Skin of body (tissue), 2 donors: ENCODE measurements around the gene COL16A1. TPM values are rescaled to one million over a fixed set of nuclear protein-coding genes. Genes with fewer than 3 reads are reported as not detected.

Source experiments
- DNase-seq: peaks from one replicate; lab custom pipeline; 2025; lab: John Stamatoyannopoulos, UW
- total RNA-seq: library from RNA; depleted of rRNA; stranded (reverse); fragments of >200 nt; gene quantifications from one replicate; pipeline ENCODE4 v1.2.3, GENCODE V29; 2014

Gene COL16A1
- total RNA-seq, 1 donor from 2014 or later: 257 TPM

DNA sequence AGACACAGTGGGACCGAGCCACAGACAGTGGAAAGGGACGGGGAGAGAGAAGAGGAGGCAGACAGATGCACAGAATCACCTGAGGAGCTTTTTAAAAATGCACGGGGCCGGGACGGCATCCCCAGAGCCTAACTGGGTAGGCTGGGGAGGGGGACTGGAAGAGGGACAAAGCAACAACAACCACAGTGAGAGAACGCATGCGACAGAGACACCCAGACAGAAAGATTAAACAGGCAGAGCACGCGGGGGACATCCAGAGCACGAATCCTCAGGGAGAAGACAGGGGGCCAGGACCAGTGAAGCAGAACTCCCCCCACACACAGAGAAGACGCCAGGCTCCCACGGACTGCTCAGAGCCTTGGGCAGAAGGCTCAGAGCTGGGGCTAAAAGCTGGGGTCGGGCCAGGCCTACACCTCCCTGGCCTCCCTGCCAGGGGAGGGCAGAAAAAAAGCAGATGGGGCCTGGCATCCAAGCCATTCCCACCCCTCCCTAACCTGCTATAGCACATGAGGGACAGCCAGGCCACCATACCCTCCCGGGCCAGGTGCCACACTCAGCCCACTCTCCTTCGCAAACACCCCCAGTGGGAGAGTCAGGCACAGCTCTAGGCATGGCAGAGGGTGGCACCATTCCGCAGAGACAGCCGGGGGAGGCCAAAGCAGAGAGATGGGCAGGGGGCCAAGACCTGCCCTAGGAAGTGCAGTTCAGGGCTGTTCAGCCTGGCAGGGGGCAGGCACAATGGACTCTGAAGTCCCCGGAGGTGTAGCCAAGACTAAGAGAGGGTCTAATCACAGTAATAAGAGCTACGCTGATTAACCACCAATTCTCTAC lies 29.8 kb upstream of the COL16A1 start:
- no peak for DNase-seq

DNA sequence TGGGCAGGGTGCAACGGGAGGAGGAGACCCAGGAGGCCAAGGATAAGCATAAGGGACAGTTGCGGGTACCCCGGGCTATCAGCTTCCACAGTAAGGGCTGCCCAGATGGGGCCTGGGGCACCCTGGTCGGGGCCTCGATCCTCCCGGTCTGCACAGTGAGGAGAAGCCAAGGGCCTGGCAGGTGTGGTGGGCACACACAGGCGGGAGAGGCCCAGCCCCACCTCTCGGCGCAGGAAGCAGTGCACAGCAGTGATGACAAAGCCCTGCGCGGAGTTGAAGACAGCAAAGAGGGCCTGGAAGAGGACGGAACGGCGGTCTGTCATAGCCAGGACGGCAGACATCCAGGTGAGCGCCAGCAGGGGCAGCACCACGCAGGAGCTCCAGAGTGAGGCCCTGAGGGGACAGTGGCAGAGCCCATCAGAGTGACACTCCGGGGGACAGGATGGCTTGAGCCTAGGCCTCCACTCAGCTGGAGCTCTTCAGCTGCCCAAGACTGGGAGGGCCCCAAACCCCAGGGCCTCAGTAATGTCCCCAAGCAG lies 29.0 kb upstream of the COL16A1 start:
- DNase-seq: no peak

DNA sequence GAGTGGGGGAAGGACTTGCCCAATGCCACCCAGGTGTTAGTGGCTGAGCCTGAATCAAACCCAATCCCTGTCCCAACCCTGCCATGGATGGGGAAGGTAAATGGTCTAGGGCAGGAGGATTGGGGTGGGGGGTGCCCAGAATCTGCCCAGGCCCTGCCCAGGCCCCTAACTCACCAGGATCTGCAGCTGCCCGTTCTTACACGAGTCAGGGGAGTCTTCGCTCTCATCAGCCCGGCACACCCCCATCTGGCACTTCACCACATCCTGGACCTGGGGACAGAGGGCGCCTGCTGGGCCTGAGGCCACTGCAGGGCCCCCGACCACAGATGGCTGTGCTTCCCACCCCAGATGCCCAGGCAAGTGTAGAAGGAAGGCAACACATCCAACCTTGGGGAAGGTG lies 28.5 kb upstream of the COL16A1 start:
- no peak for DNase-seq

DNA sequence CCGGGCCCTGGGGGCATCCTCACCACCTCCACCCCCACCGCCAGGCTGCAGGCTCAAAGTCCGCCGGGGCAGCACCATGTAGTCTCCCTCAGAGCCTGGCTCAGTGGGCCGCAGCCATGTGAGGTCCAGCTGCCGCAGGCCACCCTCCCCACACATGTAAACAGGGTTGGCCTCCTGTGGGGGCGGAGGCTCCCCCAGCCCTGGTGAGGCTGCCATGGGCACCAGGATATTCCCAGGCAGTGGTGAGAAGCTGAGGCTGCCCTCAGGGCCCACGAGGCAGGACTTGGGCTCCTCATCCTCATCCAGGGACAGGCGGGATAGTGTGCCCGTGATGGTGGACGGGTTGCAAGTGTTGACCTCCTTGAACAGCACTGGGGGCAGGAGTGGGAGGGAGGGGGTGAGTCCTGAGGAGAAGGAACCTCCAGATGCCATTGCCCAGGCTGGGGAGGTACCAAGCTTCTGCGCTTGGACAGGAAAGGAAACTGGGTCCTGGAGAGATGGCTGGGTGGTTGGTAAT lies 27.3 kb upstream of the COL16A1 start:
- DNase-seq: no peak

DNA sequence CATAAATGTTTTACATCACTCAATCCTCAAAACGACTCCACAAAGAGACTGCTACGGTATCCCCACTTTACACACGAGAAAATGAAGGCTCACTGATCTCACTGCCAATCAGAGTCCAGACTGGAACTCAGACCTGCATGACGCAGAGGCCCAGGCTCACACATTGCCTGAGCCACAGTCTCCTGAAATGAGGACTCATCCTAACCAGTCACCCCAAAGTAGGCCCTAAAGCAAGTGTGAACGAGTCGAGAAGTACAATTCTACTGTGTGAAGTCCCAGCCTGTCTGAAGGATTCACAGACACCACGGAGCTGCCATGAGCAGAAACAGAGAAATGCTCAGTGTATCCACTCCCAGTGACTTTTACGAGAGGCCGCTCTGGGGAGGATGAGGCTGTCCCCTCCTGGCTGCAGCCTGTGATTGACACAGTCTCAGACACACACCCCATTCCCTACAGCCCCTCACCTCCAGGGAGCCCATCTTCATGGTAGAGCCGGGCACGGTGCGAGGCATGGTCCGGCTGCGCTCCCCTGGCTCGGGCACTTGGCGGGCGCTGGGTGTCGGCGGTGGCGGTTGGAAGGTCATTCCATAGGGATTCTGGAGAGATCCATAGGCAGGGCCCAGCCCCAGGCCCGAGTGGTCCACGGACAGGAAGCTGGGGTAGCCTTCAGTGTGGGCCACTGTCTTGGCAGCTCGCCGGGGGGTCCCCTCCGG lies 26.7 kb upstream of the COL16A1 start:
- no peak for DNase-seq

DNA sequence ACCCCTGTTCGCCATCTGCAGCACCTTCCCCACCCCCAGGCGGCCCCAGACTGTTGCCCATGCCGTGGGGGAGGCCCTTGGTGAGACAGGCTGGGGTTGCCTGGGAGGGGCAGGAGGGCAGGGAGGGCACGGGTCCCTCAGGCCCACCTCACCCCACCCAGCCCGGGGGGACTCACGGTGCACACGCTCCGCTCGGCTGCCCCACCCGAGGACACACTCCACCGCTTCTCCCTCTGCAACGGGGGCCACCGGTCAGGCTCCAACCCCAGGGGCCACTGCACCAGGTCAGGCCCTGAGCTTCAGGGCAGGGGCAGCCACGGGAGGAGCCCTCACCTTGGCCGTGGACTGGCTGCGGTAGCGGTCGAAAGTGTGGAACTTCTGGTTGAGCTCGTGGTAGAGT lies 24.0 kb upstream of the COL16A1 start:
- no peak for DNase-seq

DNA sequence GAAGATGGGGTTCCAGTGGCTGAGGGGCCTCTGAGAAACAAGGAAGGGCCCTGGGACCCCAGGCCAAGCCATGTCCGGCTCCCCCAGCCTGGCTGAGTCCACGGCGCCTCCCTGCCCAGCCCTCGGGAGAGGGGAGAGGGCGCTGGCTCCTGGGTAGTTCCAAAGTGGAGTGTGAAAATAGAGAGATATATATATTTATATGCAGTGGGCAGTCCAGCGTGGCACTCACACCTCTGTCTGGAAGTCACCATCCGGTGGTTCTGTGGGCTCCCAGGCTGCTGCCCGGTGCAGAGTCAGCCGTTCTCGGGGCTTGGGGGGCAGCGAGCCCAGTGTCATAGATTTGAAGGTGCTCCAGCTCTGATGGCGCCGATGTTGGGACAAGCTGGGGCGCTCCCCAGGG lies 23.4 kb upstream of the COL16A1 start:
- DNase-seq: no peak

DNA sequence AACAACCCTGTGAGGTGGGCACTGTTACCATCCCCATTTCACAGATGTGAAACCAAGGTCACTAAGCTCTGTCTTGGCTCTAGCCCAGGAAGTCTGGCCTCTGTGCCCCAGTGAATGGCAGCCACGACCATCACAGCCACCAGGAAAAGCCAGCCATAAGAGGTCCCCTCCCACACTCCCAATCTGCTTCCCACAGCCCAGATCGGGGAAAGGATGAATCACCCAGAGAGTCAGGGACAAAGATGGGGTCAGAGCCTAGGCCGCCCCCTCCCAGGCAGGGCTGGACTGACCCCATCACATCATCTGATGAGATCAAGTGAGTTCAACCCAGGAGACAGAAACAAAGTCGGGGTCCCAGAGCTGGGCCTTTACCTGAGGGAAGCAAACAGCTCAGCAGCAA lies 22.9 kb upstream of the COL16A1 start:
- DNase-seq: no peak

DNA sequence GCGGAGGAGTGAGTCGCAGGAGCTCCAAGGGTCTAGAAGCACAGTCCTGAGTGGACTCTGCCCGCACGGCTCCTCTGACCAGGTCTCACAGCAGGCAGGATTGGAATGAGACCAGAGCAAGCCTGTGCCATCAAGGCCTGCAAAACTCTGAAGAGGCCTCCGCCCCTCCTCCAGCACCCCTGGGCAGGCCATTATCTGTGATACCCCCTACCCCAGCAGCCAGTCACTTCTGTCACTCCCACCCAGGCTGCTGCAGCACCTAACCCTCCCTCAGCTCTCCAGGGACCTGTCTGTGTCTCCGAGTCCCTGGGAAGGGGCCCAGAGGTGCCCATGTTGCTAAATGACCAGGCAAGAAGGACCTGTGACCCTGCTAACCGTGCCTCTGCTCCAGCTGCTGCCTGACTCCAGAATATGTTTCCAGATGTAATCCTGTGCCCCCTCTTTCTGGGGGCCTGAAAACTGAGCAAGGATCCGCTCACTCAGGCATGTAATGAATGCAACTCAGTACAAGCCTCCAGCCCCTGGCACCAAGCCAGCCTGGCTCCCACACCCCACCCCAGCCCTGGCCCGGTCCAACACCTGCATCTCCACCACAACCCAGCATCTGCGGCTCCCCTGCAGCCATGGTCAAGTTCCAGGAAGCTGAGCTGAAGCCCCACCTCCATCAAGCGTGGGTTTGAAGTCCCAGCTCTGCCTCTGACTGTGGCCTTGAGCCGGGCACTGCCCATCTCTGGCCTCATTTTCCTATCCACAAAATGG lies 22.1 kb upstream of the COL16A1 start:
- no peak for DNase-seq

DNA sequence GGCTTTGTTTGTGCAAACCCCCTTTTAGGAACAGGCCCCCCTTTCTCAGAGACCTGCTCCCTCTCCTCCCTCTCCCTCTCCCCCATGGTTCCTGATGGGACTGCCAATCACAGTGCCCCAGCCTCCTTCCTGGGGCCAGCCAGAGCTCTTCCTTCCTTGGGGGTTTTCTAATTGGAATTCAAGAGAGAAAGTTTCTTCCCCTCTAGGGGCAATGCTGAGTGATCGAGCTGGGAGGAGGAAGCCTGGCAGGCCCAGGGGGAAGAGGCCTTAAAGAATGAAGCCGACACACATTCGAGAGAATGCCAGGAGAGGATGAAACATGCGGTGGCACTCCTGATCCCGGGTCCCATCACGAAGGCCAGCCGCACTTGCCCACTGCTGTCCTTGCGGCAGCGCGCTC lies 21.3 kb upstream of the COL16A1 start:
- DNase-seq: no peak

DNA sequence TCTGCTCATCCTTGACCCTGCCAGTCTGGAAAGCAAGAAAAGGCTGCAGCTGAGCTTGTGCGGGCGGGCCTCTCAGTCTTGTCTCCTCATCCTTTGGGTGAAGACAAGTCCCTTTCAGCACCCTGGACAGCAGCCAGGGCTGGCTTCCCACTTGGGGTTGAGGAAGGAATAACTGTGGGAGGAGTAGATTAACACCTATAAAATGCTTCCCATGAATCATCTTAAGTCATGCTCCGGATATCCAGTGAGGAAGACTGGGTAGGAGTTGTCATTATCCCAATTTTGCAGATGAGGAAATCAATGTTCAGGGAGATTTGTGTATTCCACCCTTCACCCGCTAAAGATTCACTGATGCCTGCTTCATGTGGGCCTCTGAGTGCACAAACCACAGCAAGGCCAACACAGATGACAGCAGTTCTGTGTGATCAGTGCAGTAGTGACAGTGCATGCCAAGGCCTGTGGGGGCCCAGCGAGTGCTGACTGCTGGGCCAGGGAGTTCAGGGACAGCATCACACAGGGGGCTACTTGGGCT lies 20.1 kb upstream of the COL16A1 start:
- DNase-seq: peak; percentile 10

DNA sequence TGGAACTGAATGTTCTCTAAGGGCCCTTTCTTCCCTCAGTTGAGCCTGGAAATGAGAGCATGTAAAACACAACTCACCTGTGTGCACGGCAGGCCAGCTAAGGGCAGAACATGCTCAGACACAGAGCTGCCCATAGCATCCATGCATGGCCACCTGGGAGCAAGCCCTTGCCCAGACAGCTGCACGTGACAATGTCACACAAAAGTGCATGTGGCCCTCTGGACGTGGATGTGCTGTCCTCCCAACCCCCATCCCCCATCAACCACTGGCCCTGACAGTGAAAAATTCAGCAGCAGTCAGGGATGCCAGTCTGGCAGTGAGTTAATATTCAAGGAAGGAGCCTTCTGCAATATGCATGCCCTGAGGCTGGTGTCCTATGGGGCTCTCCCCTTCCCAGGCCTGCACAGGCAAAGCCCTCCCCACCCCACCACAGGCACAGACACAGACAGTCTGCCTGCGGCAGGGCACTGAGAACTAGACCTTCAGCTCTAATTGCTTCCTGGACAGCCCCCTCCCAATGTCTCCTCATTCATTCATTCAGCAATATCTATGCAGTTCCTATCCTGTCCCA lies 14.6 kb upstream of the COL16A1 start:
- DNase-seq: no peak

DNA sequence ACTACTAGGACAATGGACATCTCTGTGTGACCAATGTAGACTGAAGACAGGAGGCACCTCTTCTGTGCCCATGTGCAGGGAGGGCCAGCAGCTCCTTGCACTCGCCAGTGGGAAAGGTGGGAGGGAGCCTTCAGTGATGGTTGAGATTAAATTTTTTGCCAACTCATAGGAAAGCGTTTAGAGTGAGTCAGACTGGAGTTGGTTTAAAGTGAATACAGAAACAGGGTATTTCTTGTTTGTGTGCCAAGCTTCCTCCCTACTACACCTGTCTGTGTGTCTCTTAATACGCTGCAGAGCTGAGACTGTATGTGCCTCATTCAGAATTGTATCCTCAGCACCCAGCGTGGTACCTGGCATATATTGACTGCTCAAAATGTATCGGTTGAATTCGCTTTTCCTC lies 13.5 kb upstream of the COL16A1 start:
- DNase-seq: no peak

DNA sequence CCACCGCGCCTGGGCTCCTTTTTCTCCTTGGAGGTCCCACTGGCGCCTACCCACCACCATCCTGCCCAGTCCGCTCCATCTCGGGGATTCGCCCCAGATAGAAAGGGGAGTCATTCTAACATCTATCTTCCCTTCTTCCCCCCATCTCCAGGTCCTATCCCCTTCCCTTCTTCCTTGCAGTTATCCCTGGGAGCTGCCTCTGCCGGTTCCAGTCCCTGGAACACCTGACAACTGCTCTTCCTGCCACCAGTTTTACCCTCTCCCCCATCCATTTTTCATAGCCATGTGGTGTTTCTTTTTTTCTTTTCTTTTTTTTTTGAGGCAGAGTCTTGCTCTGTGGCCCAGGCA lies 12.0 kb upstream of the COL16A1 start:
- no peak for DNase-seq

DNA sequence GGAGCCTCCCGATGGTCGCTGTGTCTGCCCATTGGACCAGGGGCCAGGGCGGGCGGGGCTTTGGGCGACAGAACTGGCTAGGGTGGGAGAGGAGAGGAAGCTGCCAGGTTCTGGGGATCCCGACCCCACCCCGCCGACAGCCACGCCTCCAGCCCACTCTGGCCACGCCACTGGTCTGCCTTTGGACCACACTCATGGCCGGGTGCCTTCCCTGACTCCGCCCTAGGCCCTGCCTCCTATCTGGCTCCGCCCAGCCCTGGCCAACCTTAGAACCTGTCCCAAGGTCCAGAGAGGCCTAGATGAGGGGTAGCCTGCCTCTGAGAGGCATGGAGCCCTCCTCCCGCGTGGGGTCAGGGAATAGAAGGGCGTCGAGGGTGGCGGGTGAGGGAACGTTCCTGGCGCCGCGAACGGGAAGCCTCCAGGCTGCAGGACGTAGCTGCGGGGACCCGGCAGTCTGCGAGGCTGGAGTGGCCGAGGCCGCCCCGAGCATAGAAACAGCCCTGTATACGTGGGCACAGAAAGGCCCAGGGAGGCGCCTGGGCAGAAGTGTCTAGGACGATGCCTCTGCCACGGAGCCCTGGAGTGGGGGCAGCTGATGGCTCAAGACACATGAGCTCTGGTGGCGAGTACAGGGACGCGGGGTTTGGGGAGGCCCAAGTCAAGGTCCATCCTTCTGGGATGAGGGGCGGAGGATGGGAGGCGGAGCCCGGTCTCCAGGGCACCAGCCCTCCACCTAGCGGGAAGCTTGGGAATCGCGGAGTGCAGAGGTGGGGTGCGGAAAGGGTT lies 11.5 kb upstream of the COL16A1 start:
- DNase-seq: peak; percentile 97

DNA sequence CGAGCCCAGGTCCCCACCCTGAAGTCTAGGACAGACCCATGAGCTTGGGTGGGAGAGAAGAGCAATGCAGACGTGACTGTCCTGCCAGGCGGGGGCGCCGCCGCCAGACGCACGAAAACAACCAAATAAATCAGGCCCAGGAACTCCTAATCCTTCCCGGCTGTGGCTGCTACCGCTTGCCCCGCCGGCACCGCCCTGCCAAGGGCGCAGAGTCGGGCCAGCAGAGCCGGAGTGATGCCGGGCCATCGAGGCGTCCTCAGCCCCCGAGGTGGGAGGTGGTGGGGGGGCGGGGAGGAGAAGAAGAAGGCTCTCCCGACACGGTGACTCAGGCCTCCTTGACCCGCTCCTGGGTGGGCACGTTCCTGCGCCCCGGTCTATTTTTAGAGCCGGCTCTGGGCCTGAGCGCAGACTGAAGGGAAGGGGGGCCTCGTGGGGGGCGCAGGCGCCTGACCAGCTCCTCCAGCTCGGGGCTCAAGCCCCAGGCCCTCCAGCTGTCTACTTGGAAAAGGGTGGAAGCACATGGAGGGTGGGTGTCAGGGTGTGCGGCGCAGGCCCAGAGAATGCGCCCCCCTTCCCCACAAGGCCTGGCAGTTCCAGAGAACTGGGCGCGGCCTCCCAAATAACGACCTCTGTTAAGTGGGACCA lies 10.7 kb upstream of the COL16A1 start:
- peak; percentile 85 for DNase-seq

DNA sequence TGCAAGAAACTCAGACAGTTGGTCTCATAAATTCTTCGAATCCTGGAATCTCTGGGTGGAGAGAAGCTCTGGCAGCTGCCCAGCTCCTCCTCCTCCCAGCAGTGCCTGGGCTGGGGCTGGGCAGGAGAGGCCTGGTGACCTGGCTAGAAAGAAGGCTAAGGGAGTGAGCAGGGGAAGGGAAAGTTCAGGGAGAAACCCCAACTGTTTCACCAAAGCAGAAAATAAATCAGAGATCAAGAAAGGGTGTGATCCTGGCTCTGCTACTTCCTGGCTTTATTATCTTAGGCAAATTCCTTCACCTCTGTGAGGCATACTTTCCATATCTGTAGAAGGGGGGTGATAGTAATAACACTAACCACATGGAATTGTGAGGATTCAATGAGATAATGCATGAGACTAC lies 8.8 kb upstream of the COL16A1 start:
- peak; percentile 86 for DNase-seq

DNA sequence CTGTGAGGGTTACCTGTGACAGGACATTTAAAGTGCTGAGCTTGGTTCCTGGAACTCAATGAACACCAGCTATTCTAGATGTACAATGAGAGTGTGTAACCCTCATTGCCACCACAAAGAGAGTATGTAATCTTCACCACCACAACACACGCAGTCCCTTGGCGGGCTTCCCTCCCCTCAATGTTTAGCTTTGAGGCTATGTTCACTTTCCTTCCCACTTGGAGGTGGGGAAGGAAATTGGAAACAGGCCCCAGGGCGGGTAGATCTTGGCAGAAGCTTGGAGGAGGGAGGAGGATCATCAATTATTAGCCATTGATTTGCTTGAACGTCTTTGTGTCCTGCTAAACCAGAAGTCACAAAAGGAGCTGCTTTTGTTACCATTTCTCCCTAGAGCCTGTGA lies 8.3 kb upstream of the COL16A1 start:
- peak; percentile 49 for DNase-seq

DNA sequence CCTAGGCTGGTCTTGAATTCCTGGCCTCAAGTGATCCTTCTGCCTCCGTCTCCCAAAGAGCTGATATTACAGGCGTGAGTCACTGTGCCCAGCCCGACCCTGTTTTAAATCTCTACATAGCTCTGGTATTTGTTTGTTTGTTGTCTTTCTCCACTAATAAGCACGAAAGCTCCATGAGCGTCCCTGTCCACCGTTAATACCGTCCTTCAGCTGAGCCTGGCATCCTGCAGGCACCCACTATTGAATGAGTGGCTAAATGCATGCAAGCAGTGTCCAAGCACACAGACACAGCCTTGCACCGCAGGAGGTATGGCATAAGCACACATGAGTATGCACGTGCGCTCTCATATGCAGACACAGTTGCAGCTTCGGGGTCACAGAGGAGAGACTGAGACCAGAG lies 4.5 kb upstream of the COL16A1 start:
- no peak for DNase-seq

DNA sequence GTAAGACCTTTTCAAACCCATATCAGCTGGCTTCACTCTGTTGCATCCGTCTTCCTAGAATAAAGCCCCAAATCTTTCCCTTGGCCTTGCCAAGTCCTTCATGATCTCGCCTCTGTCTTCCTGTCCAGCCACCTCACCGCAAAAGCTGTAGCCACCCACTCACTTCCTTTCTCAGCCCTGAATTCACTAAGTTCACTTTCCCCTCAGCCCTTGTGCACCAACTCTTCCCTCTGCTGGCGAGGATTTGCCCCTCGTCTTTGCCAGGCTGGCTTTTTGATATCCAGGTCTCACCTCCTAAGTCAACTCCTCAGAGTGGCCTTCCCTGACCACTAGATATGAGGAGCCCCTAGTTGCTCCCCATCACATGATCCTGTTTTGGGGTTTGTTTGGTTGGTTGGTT lies 3.9 kb upstream of the COL16A1 start:
- DNase-seq: no peak
